Right ventricle myocardium superior (tissue), 1 donor: ENCODE results near the gene PSMD11. TPM values are rescaled to one million over a fixed set of nuclear protein-coding genes. Genes with fewer than 3 reads are reported as not detected.

ENCODE experiments used
- ATAC-seq: fragments of 200-7000 bp; cut with Tn5 transposase; one replicate; pipeline ENCODE4 v1.9.1; 2020; ENCODE audit warnings: mild to moderate bottlenecking; ENCODE audit not compliant: poor library complexity
- DNase-seq: peaks from one replicate; pipeline ENCODE4 v3.0.0-alpha.2; 2020
- intact Hi-C: fragments of 100-400 bp; cut with DNase I; formaldehyde crosslinking; loops from one replicate; pipeline ENCODE4 v1.11.2; 2022
- total RNA-seq: library from RNA; stranded (reverse); fragmentation: NEBNext Ultra II Directional; extraction: Animal tissue kit (Norgen Biotek cat#: 25700); gene quantifications from one replicate; pipeline ENCODE4 v1.2.1, GENCODE V29; 2021
- donor health status: DM: no; HTN: yes; CAD: no; lungs with severe emphysema.

Gene PSMD11
- total RNA-seq, 1 donor from 2014 or later: 62.3 TPM

DNA sequence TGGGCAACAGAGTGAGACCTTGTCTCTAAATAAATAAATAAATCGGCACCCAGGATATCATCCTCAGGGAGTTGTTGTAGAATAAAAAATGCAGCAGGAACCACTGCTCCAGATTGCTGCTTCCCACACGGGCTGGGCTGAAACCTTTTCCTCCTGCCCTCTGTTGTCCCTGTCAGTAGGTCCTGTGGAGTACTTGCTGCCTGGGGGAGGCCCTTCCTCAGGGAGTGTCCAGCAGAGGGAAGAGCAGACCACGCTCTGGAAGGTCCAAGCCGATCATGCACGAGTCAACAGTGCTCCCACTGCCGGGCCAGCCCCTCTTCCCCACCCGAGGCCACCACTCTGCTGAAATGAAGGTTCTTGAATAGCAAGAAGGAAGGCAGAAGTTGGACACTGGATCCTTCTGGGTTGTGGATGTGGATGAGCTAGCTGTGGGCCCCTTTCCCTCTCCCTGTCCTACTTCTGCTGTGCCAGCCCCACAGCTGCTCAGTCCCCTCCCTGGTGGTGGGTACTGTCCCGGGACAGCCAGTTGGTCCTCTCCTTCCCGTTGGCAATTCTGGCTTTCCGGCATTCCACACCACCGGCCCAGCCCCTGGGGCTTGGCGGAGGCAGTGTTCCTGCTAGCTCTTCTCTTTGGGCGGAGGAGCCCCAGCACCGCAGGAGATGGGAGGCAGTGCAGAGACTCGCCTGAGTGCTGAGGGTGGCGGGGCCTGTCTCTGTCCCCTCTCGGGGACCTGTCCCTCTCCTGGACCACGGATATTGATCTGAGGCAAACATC is 53.3 kb downstream of the PSMD11 start:
- DNase-seq: no peak
- no peak for ATAC-seq
- intact Hi-C loops: no loop called here

DNA sequence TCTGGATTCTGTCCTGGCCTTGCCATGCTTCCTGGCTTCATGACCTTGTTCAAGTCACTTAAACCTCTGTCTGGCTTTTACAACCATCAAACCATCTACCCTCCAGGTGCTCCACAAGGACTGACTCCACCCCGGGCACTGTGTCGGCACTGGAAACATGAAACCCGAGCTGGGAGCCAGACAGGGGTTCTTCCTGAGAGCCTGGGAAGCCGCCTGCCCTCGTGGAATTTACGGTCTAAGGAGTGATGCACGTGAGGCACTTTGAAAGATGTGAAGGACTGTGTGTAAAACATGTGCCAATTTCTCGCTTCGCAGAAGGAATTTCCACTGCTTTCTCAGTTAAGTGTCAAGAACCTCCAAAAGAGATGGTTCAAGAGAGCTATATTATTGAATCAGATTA is 54.1 kb downstream of the PSMD11 start:
- intact Hi-C loops: no loop called here
- DNase-seq (no peak), ATAC-seq (no peak)

DNA sequence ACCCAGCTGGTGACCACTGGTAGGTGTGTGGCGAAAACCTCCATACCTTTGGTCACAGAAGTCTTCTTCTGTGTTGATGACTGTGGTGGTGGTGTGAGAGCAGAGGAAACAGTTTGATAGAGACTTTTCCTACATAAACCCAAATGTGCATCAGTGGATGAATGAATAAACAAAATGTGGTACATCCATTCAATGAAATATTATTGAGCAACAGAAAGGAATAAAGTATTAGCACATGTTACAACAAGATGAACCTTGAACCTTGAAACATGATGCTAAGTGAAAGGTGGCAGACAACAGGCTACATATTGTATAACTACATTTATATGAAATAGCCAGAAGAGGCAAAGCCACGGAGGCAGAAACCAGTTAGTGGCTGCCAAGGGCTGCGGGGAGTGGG is 57.7 kb downstream of the PSMD11 start:
- intact Hi-C loops: no loop called here
- DNase-seq (no peak), ATAC-seq (no peak)

DNA sequence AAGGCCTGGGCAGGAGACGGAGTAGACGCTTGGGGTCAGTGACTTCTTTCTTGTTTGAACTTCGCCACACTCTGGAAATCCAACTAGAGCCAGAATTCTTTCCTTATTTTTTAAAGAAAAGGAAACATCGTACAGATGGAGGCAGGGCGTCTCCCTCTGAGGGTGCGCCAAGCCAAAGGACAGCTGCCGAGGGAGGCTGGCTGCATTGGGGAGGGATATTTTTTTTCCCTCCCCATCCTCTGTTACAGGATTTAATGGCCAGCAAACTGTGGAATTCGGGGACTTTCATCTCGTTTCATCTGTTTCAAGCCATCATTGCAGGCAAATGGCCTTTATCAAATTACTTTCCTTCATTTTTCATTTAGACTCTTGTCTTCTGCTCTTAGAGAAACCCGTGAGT is 58.4 kb downstream of the PSMD11 start:
- no peak for ATAC-seq
- intact Hi-C loops: no loop called here
- no peak for DNase-seq

DNA sequence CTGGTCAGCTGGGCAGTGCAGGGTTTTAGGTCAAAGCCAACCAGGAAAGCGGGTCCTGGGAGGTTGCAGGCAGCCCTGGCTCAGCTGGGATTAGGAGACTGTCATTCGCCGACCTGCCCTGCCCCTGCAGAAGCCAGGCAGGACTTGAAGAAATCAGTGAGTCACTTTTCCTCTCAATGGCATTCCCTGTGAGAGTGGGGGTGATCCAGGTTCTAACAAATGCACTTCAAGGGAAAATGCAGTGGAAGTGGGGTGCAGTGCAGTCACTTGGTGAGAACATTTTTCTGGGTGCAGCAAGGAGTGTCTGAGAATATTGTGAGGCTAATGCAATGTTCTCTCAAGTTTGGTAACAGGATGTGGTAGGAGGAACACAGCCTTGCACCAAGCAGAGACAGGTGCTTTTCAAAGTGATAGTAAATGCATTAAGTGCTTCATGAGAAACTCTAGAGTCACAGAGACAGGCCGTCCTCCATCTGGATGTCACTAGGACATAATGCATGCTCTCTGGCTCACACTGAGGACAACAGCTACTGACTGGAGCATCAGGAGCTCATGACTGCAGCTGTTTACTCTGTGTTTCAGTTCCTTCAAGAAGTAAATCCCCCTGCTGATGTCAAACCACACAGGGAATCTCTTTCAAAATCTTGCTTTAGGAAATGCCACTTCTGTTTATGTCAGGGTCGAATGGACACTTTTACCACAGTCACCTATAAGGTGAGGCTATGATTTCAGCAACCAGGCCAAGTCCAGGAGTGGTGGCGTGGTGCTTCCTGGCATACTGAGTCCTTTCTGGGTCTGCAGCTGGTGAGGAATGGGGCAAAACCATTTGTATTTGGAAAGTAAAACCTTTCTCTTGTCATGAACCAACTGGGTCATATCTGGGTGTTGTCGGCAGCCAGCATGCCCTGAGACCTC is 59.2 kb downstream of the PSMD11 start:
- ATAC-seq: peak; percentile 31
- intact Hi-C loops: no loop called here
- DNase-seq: no peak

DNA sequence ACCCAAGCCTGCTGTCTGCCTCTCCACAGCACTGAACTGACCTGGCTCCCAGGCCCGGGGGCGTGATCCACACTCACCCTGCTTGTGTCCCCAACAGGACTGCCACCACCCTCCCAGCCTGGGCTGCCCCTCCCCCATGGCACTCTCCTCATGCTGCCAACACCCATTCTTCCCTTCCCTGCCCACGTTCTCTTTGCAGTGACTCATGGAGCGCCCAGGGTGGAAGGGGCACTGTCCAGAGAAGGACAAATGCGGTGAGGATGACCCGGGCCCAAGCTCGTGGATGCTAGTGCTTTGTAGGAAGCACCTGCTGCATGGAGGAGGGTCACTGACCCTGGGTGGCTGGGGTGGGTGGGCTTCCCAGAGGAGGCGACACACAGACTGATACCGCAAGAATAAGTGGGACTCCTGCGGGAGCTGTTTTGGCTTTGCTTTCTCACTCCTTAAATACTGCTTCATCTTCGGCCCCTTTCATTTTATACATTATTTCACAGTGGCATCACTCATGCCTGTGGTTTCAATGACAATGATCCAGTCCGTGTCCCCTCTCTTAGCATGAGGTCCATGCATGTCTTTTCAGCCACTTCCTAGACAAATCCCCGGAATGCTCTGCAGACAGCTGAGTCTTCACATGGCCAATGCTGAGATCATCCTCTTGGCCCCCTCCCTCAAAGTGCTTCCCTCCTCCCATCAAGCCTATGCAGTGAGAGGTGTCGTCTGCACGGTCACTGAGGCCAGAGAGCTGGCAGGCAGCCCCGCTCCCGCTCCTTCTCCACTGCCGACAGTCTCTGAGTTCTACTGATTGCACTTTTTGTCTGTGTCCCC is 60.1 kb downstream of the PSMD11 start:
- intact Hi-C loops: no loop called here
- no peak for ATAC-seq
- DNase-seq: peak; percentile 52

DNA sequence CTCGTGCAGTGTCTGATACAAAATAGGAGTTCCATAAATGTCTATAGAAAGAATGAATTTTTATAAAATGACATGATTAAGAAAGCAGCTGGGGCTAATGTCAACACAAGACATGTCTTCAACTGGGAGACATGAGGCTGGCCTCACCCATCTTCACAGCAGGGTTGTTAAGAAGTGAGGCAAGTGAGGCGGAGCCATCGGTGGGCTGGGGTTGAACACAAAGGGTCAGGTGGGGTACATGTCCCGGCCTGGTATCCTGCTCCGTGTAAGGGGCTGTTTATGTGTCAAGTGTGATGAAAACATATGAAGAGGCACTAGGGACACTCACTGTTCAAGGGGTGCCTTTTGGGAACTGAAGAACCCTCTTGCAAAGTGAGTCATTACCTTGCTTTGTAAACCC is 64.6 kb downstream of the PSMD11 start:
- DNase-seq (no peak), ATAC-seq (no peak)
- intact Hi-C loops: no loop called here

DNA sequence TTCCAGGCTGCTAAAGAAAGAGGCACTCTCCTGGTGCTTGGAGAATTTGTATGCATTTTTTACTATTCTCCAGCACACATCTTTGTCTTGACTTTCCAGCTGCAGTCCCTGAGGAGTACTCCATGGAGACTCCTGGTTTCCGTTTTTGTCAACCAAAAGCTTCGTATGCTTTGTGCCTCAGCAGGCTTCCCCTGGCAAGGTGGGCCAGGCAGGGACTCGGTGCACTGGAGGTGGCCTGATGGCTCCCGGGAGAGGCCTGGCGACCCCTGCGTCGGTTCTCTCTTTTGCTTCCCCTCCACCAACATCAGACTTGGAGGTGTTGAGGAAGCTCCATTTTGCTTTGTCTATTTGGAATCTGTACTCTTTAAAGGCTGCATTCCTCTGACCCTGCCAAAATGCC is 66.2 kb downstream of the PSMD11 start:
- intact Hi-C loops: no loop called here
- DNase-seq (no peak), ATAC-seq (no peak)

DNA sequence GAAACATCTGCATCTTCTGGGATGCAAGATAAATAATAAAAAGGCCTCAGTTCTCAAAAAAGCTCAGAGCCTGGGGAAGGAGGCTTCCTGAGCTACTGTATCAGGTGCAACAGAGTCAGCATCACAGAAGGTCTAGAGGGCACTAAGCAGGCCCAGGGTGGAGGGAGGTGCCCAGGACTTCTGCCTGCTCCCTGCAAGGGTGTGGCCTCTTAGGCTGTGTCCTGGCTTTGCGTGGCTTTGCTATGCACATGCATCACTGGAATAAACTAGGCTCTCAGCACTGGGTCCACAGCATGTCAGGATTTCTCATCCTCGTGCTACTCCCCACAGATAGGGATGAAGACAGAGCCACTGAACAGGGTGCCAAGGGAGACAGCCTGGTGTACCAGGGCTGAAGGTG is 68.0 kb downstream of the PSMD11 start:
- ATAC-seq (no peak), DNase-seq (no peak)
- intact Hi-C loops: no loop called here

DNA sequence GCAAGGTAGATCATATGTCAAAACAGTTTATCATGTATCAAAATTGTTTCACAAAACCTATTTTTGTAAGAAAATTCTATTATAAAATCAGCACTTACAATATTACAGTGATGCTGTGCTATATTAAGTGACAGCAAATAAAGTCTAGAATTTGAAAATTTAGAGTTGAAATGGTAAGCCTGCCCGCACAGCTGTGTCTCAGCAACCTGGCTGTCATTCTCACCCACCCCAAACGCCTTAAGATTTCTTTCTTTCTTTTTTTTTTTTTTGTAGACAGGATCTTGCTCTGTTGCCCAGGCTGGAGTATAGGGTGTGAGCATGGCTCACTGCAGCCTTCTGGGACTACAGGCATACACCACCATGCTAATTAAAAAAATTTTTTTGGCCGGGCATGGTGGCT is 69.3 kb downstream of the PSMD11 start:
- DNase-seq: no peak
- no peak for ATAC-seq
- intact Hi-C loops: no loop called here

DNA sequence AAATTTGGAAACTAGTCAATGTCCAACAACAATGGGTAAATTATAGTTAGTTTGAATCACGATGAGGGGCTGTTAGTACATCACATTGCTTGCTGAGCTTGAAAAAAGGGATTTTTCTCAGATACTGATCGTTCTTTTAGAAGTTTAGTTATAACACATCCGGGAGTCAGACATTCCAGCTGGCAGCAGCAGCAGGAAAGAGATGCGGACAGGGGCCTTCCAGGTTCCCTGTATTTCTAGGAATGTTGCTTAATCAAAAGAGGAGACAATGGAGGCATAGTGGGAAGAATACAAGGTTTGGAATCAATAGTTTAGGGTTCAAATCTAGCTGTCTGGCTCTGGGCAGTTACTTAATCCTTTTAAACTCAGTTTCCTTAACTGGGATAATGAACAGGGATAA is 70.3 kb downstream of the PSMD11 start:
- intact Hi-C loops: no loop called here
- ATAC-seq (no peak), DNase-seq (no peak)

DNA sequence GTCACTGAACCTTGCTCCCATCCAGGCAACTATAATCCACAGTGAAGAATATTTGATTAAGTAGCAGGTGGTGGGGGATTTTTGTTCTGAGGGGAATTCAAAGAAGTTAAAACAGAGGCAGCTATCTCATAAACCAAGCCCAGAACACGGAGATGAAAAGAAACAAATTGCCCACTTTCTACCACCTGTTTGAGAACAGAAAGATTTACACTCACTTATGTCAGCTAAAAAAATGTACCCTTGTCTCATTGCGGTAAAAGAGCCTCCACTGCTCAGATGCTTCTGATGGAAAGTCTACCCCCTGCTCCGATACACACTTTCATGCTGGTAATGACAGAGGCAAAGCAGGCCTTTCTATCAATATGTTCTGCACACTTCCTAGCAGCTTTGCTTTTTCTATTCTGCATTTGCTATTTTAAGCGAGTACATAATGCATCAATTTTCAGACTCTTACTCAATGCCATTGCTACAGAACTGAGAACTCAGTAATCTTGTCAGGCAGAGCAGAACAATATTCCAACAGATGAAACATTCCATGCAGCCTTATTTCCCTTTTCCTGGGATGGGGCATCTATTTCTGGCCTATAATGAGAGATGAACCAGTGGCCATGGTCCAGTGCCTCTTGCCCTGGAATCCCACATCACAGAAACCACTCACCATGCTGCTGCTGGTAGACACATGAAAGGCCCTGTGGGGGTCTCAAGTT is 71.5 kb downstream of the PSMD11 start:
- intact Hi-C loops: no loop called here
- DNase-seq: no peak
- ATAC-seq: no peak

DNA sequence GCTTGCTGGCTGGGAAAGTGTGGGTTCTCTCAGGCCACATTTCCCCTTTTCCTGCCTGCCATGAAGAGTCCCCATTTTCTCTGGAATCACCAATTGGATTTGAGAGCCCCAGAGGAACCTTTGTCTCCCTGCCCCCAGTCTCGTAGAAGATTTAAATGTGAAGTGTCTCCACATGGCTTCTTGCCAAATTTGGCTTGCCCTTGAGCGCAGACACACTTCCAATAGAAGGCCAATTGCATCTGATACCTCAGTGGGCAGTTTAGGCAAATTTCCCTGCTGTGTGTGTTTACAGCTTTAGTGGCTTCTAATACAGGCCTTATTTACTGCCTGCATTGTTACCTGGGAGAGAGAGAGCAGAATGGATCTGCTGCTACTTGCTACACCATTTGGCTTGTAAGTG is 72.1 kb downstream of the PSMD11 start:
- intact Hi-C loops: no loop called here
- ATAC-seq: no peak
- no peak for DNase-seq

DNA sequence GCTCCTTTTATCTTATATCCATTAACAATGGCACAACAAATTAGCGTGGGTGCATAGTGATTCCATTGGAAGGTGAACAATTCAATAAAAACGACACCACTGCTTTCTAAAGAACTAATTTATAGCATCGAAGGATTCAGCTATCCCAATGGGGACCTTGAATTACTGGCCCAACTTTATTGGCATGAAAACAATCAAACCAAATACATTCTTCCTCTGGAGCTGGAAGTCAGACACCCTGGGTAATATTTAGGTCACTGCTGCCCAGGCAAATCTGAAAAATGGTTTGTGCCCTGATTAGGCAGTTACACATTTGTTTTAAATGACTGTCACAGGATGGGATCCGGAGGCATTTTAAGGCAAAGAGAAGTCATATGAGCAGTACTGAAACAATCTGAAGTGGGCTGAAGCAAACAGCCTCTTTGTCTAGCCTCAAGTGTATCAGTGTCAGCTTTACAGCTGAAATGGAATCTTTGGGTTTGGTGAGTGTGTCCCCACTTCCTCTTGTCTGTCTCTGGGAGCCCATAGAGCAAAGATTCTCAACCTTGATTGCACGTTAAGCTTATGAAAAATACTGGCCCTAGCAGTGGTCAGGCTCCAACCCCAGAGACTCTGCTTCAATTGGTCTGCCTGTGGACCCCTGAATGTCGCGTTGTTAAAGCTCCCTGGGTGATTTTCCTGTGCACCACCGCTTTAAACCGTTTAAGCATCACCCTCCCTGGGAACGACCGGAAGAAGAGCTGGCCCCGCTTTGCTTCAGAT is 72.8 kb downstream of the PSMD11 start:
- DNase-seq: no peak
- intact Hi-C loops: no loop called here
- no peak for ATAC-seq

DNA sequence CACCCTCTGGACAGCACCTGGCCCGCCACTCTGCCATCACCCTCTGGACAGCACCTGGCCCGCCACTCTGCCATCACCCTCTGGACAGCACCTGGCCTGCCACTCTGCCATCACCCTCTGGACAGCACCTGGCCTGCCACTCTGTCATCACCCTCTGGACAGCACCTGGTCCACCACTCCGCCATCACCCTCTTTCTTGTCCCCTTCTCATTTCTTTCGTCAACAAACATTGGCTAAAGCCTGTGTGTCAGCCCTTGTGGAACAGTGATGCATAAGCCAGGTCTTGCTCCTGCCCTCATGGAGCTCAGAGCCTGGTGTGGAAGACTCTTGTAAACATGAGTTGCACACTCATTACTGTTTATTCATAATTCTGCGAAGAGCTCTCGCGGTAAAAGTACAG is 73.7 kb downstream of the PSMD11 start:
- DNase-seq: no peak
- intact Hi-C loops: no loop called here
- no peak for ATAC-seq

DNA sequence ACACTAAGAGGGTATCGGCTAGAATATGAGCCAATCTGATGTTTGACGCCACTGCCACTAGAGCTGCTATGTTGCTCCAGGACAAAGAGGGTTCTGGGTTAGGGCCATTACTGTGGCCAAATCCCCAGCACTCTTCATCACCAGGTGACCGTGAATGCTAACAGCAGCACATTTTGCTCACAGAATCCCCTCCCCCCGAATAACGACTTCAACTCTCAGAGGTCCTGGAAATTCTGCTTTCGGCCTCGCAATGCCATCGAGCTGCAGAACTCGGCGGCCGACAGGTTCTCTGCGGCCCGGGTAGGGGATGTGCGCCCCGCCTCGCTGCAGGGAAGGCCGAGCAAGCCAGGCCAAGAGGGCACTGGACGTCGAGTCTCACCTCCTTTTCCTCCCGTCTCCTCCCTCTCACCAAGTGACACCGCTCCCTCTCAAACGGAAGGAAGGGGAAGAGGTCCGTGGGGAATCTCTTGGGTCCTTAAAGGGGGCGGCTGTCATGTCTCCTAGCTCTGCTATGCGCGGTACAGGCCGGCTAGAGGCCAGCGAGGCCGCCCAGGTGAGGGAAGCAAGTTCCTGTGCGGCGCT is 74.4 kb downstream of the PSMD11 start:
- DNase-seq: no peak
- intact Hi-C loops: no loop called here
- no peak for ATAC-seq

DNA sequence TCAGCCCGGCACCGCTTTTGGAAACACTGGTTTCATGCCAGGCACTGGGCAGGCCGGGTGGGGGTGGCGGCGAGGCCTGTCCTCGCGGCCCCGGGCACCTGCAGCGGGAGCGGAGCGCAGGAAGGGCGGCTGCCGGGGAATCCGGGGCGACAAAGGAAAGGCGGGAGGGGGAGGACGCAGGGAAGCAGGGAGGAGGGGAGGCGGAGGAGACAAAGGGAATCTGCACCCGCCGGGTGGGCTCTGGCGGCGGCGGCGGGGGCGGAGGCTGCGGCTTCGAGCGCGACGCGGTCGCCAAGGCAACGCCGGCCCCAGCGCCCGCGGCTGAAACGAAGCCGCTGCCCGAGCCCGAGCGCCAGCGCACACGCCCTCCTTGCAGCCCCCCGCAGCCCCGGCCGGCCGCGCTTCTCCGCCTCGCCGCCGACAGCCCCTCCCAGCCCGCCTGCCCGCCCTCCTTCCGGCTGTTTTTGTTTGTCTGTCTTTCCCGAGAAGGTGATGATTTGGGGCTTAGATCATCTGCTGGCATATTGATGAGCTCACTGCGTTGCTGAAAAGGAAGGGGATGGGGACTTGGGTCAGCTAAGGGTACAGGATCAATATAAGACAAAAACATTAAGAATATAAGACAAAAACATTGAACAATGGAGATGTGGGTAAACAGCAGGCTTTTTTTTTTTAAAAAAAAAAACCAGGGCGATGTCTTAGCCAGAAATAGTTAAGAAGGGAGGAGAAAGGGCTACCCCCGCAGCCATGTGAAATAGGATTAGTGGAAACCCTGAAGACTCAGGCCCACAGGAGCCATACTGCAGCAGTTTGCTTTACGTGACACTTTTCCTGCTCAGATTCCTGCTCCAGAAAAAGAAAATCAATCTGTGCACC is 75.2 kb downstream of the PSMD11 start:
- DNase-seq (peak; percentile 64), ATAC-seq (peak; percentile 86)
- intact Hi-C loops: no loop called here
